Sciatic nerve (tissue), 2 donors: ENCODE data around the gene REX1BD. TPM values are rescaled to one million over a fixed set of nuclear protein-coding genes. Genes with fewer than 3 reads are reported as not detected.
"Not testable (repeated sequence)": the region's sequence is repeated elsewhere in the genome, so short reads cannot be mapped to it uniquely, and the experiment has no call there.

Source experiments
- ATAC-seq: fragments of 200-7000 bp; cut with Tn5 transposase; one replicate; pipeline ENCODE4 v1.9.1; 2020; ENCODE audit warnings: mild to moderate bottlenecking, moderate library complexity
- DNase-seq: peaks from one replicate; pipeline ENCODE4 v3.0.0-alpha.2; 2020; ENCODE audit warnings: low spot score
- intact Hi-C: fragments of 100-400 bp; cut with DNase I; formaldehyde crosslinking; loops from one replicate; pipeline ENCODE4 v1.14.2; 2022
- total RNA-seq: library from RNA; stranded (reverse); fragmentation: NEBNext Ultra II Directional; extraction: Animal tissue kit (Norgen Biotek cat#: 25700); gene quantifications from one replicate; pipeline ENCODE4 v1.2.1, GENCODE V29; 2021
- donor health status: DM: no; HTN: no; CAD: no.
- donor health status: DM: no; HTN: no; CAD: no.

REX1BD gene
- total RNA-seq, 1 donor from 2014 or later: 58.1 TPM

- ATAC-seq (no peak), DNase-seq (no peak)
- intact Hi-C loops: no loop called here
Measured at GRCh38 chr19:18574691-18575291, 13.8 kb upstream of the REX1BD start.

- no peak for ATAC-seq
- DNase-seq: no peak
- intact Hi-C loops: no loop called here
Measured at GRCh38 chr19:18576383-18576782, 12.2 kb upstream of the REX1BD start.

GRCh38 chr19:18577365-18577914, 11.2 kb upstream of the REX1BD start:
- intact Hi-C loops: no loop called here
- no peak for ATAC-seq
- DNase-seq: no peak

- intact Hi-C loops: no loop called here
- ATAC-seq: no peak
- DNase-seq: no peak
Measured at GRCh38 chr19:18580311-18580710, 8.3 kb upstream of the REX1BD start.

- ATAC-seq (no peak), DNase-seq (no peak)
- intact Hi-C loops: no loop called here
Measured at GRCh38 chr19:18586306-18586705, 2.3 kb upstream of the REX1BD start.

GRCh38 chr19:18587561-18587960, 1.0 kb upstream of the REX1BD start:
- no peak for ATAC-seq
- DNase-seq: no peak
- intact Hi-C loops: no loop called here

- no peak for DNase-seq
- no peak for ATAC-seq
- intact Hi-C loops: no loop called here
Measured at GRCh38 chr19:18587962-18588610, 512 bp upstream of the REX1BD start.

GRCh38 chr19:18589380-18590272, 1.0 kb downstream of the REX1BD start:
- ATAC-seq (peak; percentile 60), DNase-seq (peak; percentile 82)
- intact Hi-C loops: loop anchor here (5.0 to 10.0 kb wide), 2 partner anchors 85 to 258 kb away; no protein-coding TSS in a partner anchor

GRCh38 chr19:18590273-18591272, 2.0 kb downstream of the REX1BD start:
- intact Hi-C loops: loop anchor here (5.0 to 10.0 kb wide), 2 partner anchors 84 to 257 kb away; no protein-coding TSS in a partner anchor
- DNase-seq (peak; percentile 82), ATAC-seq (peak; percentile 63)

GRCh38 chr19:18591735-18592385, 3.3 kb downstream of the REX1BD start:
- ATAC-seq: peak; percentile 3
- no peak for DNase-seq
- intact Hi-C loops: loop anchor here (5.0 to 10.0 kb wide), 2 partner anchors 83 to 255 kb away; no protein-coding TSS in a partner anchor

GRCh38 chr19:18592732-18593131, 4.1 kb downstream of the REX1BD start:
- not testable (repeated sequence) for ATAC-seq, DNase-seq
- intact Hi-C loops: loop anchor here (5.0 to 10.0 kb wide), 2 partner anchors 82 to 255 kb away; no protein-coding TSS in a partner anchor

- no peak for ATAC-seq
- intact Hi-C loops: loop anchor here (5.0 to 10.0 kb wide), 2 partner anchors 81 to 254 kb away; no protein-coding TSS in a partner anchor
- no peak for DNase-seq
Measured at GRCh38 chr19:18593367-18594095, 4.9 kb downstream of the REX1BD start.

- peak; percentile 66 for ATAC-seq
- intact Hi-C loops: loop anchor here (5.0 to 10.0 kb wide), 2 partner anchors 81 to 253 kb away; no protein-coding TSS in a partner anchor
- DNase-seq: peak; percentile 86
Measured at GRCh38 chr19:18594096-18594823, 5.7 kb downstream of the REX1BD start.

GRCh38 chr19:18594824-18595373, 6.3 kb downstream of the REX1BD start:
- DNase-seq: no peak
- intact Hi-C loops: loop anchor here (5.0 to 10.0 kb wide), 2 partner anchors 80 to 252 kb away; no protein-coding TSS in a partner anchor
- ATAC-seq: no peak

- no peak for ATAC-seq
- DNase-seq: no peak
- intact Hi-C loops: loop anchor here (10.0 kb wide), 1 partner anchor 79 kb away; no protein-coding TSS in a partner anchor
Measured at GRCh38 chr19:18595475-18595874, 6.9 kb downstream of the REX1BD start.

GRCh38 chr19:18596752-18597157, 8.2 kb downstream of the REX1BD start:
- intact Hi-C loops: loop anchor here (10.0 kb wide), 1 partner anchor 78 kb away; no protein-coding TSS in a partner anchor
- no peak for ATAC-seq
- peak; percentile 78 for DNase-seq
